Measurements from ENCODE around the gene CAT. TPM values are rescaled to one million over a fixed set of nuclear protein-coding genes. Genes with fewer than 3 reads are reported as not detected.

The CAT gene
- total RNA-seq, 1 donor from 2014 or later = not detected

- TF ChIP-seq EZH2 (IDR thresholded peaks at IDR 0.05) = no peak
- no peaks in the 10 kb centered on the region for H4K20me1 ChIP-seq (ENCODE audit: low read depth)
- H3K4me3 Mint-ChIP-seq = no peak overlapping the region
These were observed 11.4 kb upstream of the CAT start for GRCh38 chr11:34427186-34427805.

GRCh38 chr11:34431979-34432378 lies 6.8 kb upstream of the CAT start:
- H3K9ac ChIP-seq = no peak overlapping the region
- H2AFZ ChIP-seq (replicated peaks) = no peak overlapping the region
- no peak overlapping the region for H3K27ac ChIP-seq
- H3K9me3 ChIP-seq (ENCODE audit: low read depth) = no peaks in the 10 kb centered on the region
- Mint-ChIP-seq H3K4me3 (no peak overlapping the region), H3K4me1 (no peaks in the 10 kb centered on the region), H3K36me3 (no peaks in the 10 kb centered on the region), H3K27me3 (ENCODE audit: insufficient read depth, low read depth) (peaks cover 4% of the 10 kb centered on the region), H3K9me3 (no peaks in the 10 kb centered on the region), H3K27ac (no peak overlapping the region)
- H3K27me3 ChIP-seq = no peaks in the 10 kb centered on the region
- no peak overlapping the region for H3K4me2 ChIP-seq
- H4K20me1 ChIP-seq (ENCODE audit: low read depth) = no peaks in the 10 kb centered on the region
- DNase-seq (ENCODE audit: low spot score) = no peak
- H3K79me2 ChIP-seq (ENCODE audit: low read depth) = no peaks in the 10 kb centered on the region
- TF ChIP-seq CTCF (IDR thresholded peaks at IDR 0.05) (no peak), EZH2phosphoT487 (IDR thresholded peaks at IDR 0.05) (no peak), EZH2 (IDR thresholded peaks at IDR 0.05) (no peak)
- no peaks in the 10 kb centered on the region for H3F3A ChIP-seq (ENCODE audit: low read depth)
- no peaks in the 10 kb centered on the region for H3K36me3 ChIP-seq
- H3K4me1 ChIP-seq = no peaks in the 10 kb centered on the region
- no peak overlapping the region for H3K4me3 ChIP-seq

More at GRCh38 chr11:34427186-34427805, 11.4 kb upstream of the CAT start:
- Mint-ChIP-seq H3K9me3 (no peaks in the 10 kb centered on the region), H3K4me1 (no peaks in the 10 kb centered on the region), H3K27me3 (ENCODE audit: insufficient read depth, low read depth) (no peaks in the 10 kb centered on the region), H3K27ac (no peak overlapping the region), H3K36me3 (no peaks in the 10 kb centered on the region)
- Histone ChIP-seq H3K36me3 (no peaks in the 10 kb centered on the region), H2AFZ (replicated peaks) (no peak overlapping the region), H3K4me2 (no peak overlapping the region), H3K9me3 (ENCODE audit: low read depth) (no peaks in the 10 kb centered on the region), H3K4me1 (no peaks in the 10 kb centered on the region), H3F3A (ENCODE audit: low read depth) (no peaks in the 10 kb centered on the region), H3K27me3 (no peaks in the 10 kb centered on the region), H3K27ac (no peak overlapping the region), H3K79me2 (ENCODE audit: low read depth) (no peaks in the 10 kb centered on the region), H3K9ac (no peak overlapping the region), H3K4me3 (no peak overlapping the region)
- DNase-seq (ENCODE audit: low spot score) = no peak

- Histone ChIP-seq H3K36me3 (no peaks in the 10 kb centered on the region), H2AFZ (replicated peaks) (no peak overlapping the region), H3F3A (ENCODE audit: low read depth) (no peaks in the 10 kb centered on the region), H3K79me2 (ENCODE audit: low read depth) (no peaks in the 10 kb centered on the region), H3K4me1 (no peaks in the 10 kb centered on the region), H3K4me2 (no peak overlapping the region), H3K27ac (no peak overlapping the region), H3K9me3 (ENCODE audit: low read depth) (no peaks in the 10 kb centered on the region), H3K27me3 (no peaks in the 10 kb centered on the region), H3K4me3 (no peak overlapping the region), H4K20me1 (ENCODE audit: low read depth) (no peaks in the 10 kb centered on the region), H3K9ac (no peak overlapping the region)
- Mint-ChIP-seq H3K36me3 (no peaks in the 10 kb centered on the region), H3K4me1 (no peaks in the 10 kb centered on the region), H3K9me3 (no peaks in the 10 kb centered on the region), H3K27ac (no peak overlapping the region), H3K4me3 (no peak overlapping the region), H3K27me3 (ENCODE audit: insufficient read depth, low read depth) (peaks cover 4% of the 10 kb centered on the region)
- TF ChIP-seq CTCF (IDR thresholded peaks at IDR 0.05) (no peak), EZH2 (IDR thresholded peaks at IDR 0.05) (no peak), EZH2phosphoT487 (IDR thresholded peaks at IDR 0.05) (no peak)
- DNase-seq (ENCODE audit: low spot score) = no peak
These were observed 5.9 kb upstream of the CAT start for GRCh38 chr11:34432822-34433221.

- Mint-ChIP-seq H3K4me1 (no peaks in the 10 kb centered on the region), H3K9me3 (no peaks in the 10 kb centered on the region), H3K27me3 (ENCODE audit: insufficient read depth, low read depth) (peaks cover 4% of the 10 kb centered on the region), H3K4me3 (no peak overlapping the region), H3K36me3 (no peaks in the 10 kb centered on the region), H3K27ac (no peak overlapping the region)
- TF ChIP-seq EZH2phosphoT487 (IDR thresholded peaks at IDR 0.05) (no peak), EZH2 (IDR thresholded peaks at IDR 0.05) (no peak)
- Histone ChIP-seq H3K36me3 (no peaks in the 10 kb centered on the region), H2AFZ (replicated peaks) (no peak overlapping the region), H3K4me2 (no peak overlapping the region), H3K9ac (no peak overlapping the region), H4K20me1 (ENCODE audit: low read depth) (no peaks in the 10 kb centered on the region), H3F3A (ENCODE audit: low read depth) (no peaks in the 10 kb centered on the region), H3K4me1 (no peaks in the 10 kb centered on the region), H3K27ac (no peak overlapping the region), H3K4me3 (no peak overlapping the region), H3K9me3 (ENCODE audit: low read depth) (no peaks in the 10 kb centered on the region), H3K79me2 (ENCODE audit: low read depth) (no peaks in the 10 kb centered on the region), H3K27me3 (no peaks in the 10 kb centered on the region)
- no peak for DNase-seq (ENCODE audit: low spot score)
These were observed 4.8 kb upstream of the CAT start for GRCh38 chr11:34433899-34434298.

Measured in neural progenitor cell (in vitro differentiated cells).